Mesodermal cell (in vitro differentiated cells): ENCODE measurements around the gene SLC6A19.

Experiments
- H3K27ac ChIP-seq: 2 replicates; pipeline ENCODE4 v1.7.0; 2013; ENCODE audit warnings: mild to moderate bottlenecking, low read depth, low read length, moderate library complexity; ENCODE audit not compliant: severe bottlenecking
- H3K36me3 ChIP-seq: 2 replicates; pipeline ENCODE4 v1.7.1; 2013; ENCODE audit warnings: mild to moderate bottlenecking, low read length, moderate library complexity; ENCODE audit not compliant: control insufficient read depth, insufficient read depth
- H3K4me1 ChIP-seq: one replicate; pipeline ENCODE4 v1.7.1; 2013; ENCODE audit warnings: mild to moderate bottlenecking, low read length; ENCODE audit not compliant: insufficient read depth, control insufficient read depth, poor library complexity, severe bottlenecking
- H3K4me3 ChIP-seq: 2 replicates; pipeline ENCODE4 v1.7.0; 2013; ENCODE audit warnings: low read length, control low read depth, mild to moderate bottlenecking; ENCODE audit not compliant: insufficient read depth, poor library complexity, severe bottlenecking; ENCODE audit errors: extremely low read depth
- H3K9me3 ChIP-seq: 2 replicates; pipeline ENCODE4 v1.7.1; 2013; ENCODE audit warnings: mild to moderate bottlenecking, low read length, moderate library complexity; ENCODE audit not compliant: control insufficient read depth
- WGBS, 2 experiments: methylation state at CpG; one replicate each; pipeline ENCODE4 v1.1.5; 2013; ENCODE audit warnings: missing lambda C conversion rate in 2 of 2; ENCODE audit not compliant: insufficient coverage in 2 of 2; 5-methylcytosine and 5-hydroxymethylcytosine counted together

Gene SLC6A19

DNA sequence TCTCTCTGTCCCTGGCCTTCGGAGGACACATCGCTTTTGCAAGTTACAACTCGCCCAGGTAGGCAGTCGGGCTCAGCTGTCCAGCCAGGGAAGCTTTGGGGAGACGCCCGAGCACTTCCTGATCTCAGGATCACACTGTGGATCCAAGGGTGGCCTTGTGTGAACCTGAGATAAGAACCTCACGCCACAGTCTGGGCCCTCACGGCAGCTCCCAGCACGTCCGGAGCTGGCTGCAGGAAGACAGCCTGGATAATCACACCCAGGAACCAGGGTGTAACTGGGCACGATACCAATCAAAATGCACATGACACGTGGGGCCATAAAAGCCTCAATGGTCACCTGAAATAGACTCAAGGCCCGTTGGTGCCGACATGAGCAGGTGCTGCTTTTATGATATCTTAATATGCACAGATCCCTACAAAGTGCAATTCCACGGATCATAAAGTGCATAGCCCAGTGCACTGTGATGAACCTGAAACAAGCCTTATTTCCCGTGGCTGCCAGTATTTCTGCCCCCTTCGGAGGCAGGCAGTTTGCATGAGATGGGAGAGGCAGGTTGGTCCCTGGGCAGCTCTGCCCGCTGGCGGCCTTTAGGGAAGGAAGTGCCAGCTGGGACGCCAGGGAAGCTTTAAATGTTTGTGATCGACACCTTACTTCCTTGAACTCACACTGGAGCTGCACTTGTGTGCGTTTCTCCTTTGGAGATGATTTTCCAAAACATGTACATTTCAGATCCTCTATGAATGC lies 38.3 kb downstream of the SLC6A19 start:
- Histone ChIP-seq H3K4me3 (no peak overlapping the region), H3K36me3 (no peaks in the 10 kb centered on the region), H3K27ac (no peak overlapping the region), H3K9me3 (peaks cover 7% of the 10 kb centered on the region), H3K4me1 (no peaks in the 10 kb centered on the region)
- 87 to 90% methylated on average over 20 to 22 of the region's 22 CpGs for WGBS, 2 experiments

GRCh38 chr5:1240496-1241260 lies 39.3 kb downstream of the SLC6A19 start:
- Histone ChIP-seq H3K27ac (no peak overlapping the region), H3K4me1 (no peaks in the 10 kb centered on the region), H3K4me3 (no peak overlapping the region), H3K9me3 (no peaks in the 10 kb centered on the region), H3K36me3 (no peaks in the 10 kb centered on the region)
- 86 to 89% methylated on average over 18 to 27 of the region's 29 CpGs for WGBS, 2 experiments

DNA sequence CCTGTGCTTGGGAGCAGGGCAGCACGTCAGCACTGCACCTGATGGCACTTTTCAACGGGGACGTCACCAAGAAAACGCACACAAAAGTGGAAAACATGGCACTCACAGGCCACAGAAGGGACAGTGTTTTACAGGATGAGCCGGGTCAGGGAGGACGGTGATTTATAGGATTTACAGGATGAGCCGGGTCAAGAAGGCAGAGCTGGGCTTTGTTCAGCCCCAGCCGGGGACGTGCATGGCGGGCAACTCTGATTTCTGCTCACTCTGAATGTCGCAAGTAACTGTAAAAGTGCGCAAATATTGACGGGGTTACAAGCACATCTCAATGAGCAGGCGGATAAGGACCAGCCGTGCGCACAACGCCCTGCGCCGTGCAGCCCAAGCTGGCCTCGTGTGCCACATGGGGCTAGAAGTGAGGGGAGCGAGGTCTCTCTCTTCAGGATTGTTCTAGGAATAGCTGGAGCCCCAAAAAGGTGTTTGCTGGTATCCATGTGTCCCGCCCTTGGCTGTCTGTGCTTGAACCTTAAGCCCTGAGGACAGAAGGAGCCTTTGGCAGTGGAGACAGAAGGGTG lies 40.2 kb downstream of the SLC6A19 start:
- H3K4me3 ChIP-seq: no peak overlapping the region
- H3K36me3 ChIP-seq: no peaks in the 10 kb centered on the region
- no peak overlapping the region for H3K27ac ChIP-seq
- no peaks in the 10 kb centered on the region for H3K9me3 ChIP-seq
- H3K4me1 ChIP-seq: no peaks in the 10 kb centered on the region
- 88 to 89% methylated on average over 21 of the region's 22 CpGs for WGBS, 2 experiments

DNA sequence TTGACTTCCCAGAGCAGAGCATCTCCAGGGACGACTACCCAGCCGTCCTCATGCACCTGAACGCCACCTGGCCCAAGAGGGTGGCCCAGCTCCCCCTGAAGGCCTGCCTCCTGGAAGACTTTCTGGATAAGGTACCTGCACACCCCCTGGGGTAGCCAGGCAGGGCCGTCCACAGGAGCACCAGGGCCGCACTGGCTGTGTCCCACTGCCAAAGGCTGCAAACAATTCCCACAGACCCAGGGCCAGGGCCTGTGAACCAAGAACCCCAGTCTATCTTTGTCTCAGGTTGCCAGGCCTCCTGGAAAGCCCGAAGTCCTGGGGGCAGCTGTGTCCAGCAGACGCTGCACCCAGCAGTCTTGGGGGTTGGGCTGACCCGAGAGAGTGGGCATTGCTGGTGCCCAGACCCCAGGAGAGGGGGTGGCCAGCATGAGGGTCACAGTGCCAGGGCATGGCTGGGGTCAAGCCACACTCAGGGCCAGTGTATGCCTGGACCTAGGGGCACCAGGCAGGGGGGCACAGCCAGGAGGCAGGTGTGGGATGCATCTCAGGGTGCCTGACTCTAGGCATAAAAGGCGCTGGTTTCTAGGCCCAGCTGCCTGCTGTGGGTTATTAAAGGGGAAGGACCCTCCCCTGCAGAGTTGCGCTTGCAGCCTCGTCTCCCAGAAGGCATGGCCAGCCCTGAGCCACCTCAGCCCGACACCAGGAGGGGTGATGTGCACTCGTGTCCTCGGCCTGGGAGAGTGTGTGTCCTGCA lies 41.5 kb downstream of the SLC6A19 start:
- WGBS, 2 experiments: 90 to 92% methylated on average over 14 of the region's 14 CpGs
- no peaks in the 10 kb centered on the region for H3K36me3 ChIP-seq
- H3K4me1 ChIP-seq: no peaks in the 10 kb centered on the region
- H3K4me3 ChIP-seq: no peak overlapping the region
- no peaks in the 10 kb centered on the region for H3K9me3 ChIP-seq
- no peak overlapping the region for H3K27ac ChIP-seq

GRCh38 chr5:1243487-1244130 lies 42.2 kb downstream of the SLC6A19 start:
- H3K4me1 ChIP-seq: no peaks in the 10 kb centered on the region
- H3K4me3 ChIP-seq: no peak overlapping the region
- H3K27ac ChIP-seq: no peak overlapping the region
- 82 to 94% methylated on average over 25 to 29 of the region's 33 CpGs for WGBS, 2 experiments
- no peaks in the 10 kb centered on the region for H3K9me3 ChIP-seq
- no peaks in the 10 kb centered on the region for H3K36me3 ChIP-seq

- H3K9me3 ChIP-seq: no peaks in the 10 kb centered on the region
- H3K4me1 ChIP-seq: no peaks in the 10 kb centered on the region
- H3K36me3 ChIP-seq: no peaks in the 10 kb centered on the region
- H3K27ac ChIP-seq: no peak overlapping the region
- no peak overlapping the region for H3K4me3 ChIP-seq
- 88 to 91% methylated on average over 15 to 21 of the region's 21 CpGs for whole genome bisulfite sequencing, 2 experiments
Measured at GRCh38 chr5:1244255-1244654, 42.9 kb downstream of the SLC6A19 start.

- Histone ChIP-seq H3K4me1 (no peaks in the 10 kb centered on the region), H3K9me3 (no peaks in the 10 kb centered on the region), H3K27ac (no peak overlapping the region), H3K36me3 (no peaks in the 10 kb centered on the region), H3K4me3 (no peak overlapping the region)
- 72 to 79% methylated on average over 4 to 9 of the region's 10 CpGs for WGBS, 2 experiments
Measured at GRCh38 chr5:1244976-1245375, 43.6 kb downstream of the SLC6A19 start.

GRCh38 chr5:1245905-1246576 lies 44.6 kb downstream of the SLC6A19 start:
- WGBS, 2 experiments: 90 to 91% methylated on average over 52 to 58 of the region's 58 CpGs
- no peaks in the 10 kb centered on the region for H3K36me3 ChIP-seq
- H3K4me3 ChIP-seq: no peak overlapping the region
- no peak overlapping the region for H3K27ac ChIP-seq
- H3K4me1 ChIP-seq: no peaks in the 10 kb centered on the region
- H3K9me3 ChIP-seq: no peaks in the 10 kb centered on the region

DNA sequence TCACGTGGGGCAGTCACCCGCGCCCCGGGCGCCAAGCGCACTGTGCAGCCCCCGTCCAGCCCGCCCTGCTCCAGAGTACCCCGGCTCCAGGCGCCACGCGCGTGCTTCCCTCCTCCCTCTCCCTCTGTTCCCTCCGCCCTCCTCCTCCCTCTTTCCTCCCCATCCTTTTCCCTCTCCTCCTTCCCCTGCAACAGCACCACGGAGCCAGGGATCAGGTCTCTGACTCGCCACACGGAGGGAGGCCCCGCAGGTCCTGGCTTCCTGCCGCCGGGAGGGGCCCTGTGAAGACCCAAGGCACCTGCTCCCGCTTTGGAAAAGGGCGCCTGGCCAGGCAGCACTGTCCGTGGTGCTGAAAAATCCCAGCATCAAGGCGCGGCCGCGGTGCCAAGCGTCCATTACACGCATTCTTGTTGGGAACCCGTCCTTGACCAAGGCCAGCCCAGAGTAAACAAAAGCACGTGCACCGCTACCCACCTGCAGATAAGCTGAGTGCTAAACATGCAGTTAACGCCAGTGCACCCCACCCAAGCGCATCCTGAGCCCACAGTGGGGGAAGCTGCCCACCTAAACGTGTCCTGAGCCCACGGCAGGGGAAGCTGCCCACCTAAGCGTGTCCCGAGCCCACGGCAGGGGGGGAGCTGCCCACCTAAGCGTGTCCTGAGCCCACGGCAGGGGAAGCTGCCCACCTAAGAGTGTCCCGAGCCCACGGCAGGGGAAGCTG lies 45.5 kb downstream of the SLC6A19 start:
- Histone ChIP-seq H3K27ac (no peak overlapping the region), H3K36me3 (no peaks in the 10 kb centered on the region), H3K4me1 (no peaks in the 10 kb centered on the region), H3K4me3 (no peak overlapping the region), H3K9me3 (no peaks in the 10 kb centered on the region)
- WGBS, 2 experiments: 32 to 37% methylated on average over 32 to 41 of the region's 43 CpGs
